C4-2B (cell line): ENCODE data around the gene ZNF579.

Experiments
- H3K27ac ChIP-seq: fragments of 450-650 bp; 2 replicates; pipeline ENCODE4 v1.5.1; 2017
- ZFX ChIP-seq: fragments of 450-650 bp; IDR thresholded peaks from 2 replicates; pipeline ENCODE4 v1.6.1; 2017
- TF ChIP-seq, protein P1 (sequence below): fragments of 450-650 bp; conservative IDR thresholded peaks from 2 replicates; pipeline ENCODE4 v1.5.1; 2017; ENCODE audit warnings: mild to moderate bottlenecking

The ZNF579 gene

DNA sequence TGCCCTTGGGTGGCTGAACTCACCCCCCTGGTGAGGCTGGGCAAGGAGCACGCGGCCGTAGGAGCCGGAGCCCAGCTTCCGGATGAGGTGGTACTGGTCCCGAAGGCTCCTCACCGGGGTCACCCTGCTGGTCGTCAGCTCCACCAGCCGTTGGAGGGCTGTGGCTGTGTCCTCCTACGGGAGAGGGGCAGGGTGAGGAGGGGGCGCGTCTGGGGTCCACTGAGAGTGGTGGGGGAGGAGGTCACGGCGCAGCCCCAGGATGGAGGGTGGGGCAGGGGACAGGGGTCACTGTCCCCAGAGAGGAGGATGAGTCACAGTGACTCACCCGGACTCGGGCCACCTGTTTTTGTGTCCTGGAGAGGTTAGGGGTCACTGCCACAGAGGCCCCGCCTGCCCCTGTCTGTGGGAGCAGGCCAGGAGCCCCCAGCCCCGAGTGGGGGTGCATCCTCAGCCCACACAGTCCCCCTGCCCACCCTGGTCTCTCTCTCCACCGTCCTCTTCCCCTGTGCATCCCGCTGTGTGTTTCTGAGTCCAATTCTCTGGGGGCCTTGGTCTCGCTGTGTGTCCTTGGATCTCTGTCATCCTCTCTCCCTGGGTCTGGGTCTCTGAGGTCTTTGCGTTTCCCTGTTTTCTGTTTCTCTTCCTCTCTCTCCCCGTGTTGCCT lies 35.7 kb downstream of the ZNF579 start:
- no peak for TF ChIP-seq ZFX
- TF ChIP-seq, protein P1, sequence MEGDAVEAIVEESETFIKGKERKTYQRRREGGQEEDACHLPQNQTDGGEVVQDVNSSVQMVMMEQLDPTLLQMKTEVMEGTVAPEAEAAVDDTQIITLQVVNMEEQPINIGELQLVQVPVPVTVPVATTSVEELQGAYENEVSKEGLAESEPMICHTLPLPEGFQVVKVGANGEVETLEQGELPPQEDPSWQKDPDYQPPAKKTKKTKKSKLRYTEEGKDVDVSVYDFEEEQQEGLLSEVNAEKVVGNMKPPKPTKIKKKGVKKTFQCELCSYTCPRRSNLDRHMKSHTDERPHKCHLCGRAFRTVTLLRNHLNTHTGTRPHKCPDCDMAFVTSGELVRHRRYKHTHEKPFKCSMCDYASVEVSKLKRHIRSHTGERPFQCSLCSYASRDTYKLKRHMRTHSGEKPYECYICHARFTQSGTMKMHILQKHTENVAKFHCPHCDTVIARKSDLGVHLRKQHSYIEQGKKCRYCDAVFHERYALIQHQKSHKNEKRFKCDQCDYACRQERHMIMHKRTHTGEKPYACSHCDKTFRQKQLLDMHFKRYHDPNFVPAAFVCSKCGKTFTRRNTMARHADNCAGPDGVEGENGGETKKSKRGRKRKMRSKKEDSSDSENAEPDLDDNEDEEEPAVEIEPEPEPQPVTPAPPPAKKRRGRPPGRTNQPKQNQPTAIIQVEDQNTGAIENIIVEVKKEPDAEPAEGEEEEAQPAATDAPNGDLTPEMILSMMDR = no peak
- H3K27ac ChIP-seq = no peak overlapping the region

DNA sequence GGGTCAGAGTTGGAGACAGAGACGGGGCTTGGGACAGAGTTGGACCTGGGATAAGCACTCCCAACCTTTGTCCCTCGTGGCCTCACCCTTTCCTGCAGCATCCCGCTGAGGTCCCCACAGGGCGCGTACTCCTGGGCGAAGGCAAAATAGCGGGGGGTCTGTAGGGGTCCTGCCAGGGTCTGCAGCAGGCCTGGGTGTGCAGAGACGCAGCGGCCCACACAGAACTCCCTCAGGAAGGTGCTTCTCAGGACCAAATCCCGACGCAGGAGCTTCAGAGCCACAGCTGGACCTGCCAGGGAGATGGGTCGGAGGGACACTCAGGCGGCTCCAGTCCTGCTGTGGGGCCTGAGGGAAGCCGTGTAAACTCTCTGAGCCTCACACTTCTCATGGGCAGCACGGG lies 36.6 kb downstream of the ZNF579 start:
- no peak overlapping the region for H3K27ac ChIP-seq
- TF ChIP-seq ZFX = no peak
- TF ChIP-seq, protein P1 = no peak

DNA sequence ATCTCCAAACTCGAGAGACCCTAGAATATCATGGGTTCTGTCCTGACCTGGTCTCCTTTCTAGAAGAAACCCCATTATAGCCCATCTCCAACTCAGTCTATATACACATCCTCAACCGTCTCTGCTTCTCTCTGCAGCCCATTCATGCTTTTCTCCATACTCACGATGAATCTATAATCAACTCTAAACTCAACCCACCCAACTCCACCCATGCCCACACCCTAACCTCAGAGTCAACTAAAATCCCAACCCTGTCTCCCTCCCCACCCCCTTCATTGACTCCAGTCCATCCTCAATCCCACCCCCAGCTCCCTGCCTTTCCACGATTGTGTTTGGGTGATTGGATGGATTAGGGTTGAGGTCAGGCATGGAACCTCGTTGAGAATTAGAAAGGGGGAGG lies 37.1 kb downstream of the ZNF579 start:
- TF ChIP-seq, protein P1 = no peak
- TF ChIP-seq ZFX = no peak
- no peak overlapping the region for H3K27ac ChIP-seq

DNA sequence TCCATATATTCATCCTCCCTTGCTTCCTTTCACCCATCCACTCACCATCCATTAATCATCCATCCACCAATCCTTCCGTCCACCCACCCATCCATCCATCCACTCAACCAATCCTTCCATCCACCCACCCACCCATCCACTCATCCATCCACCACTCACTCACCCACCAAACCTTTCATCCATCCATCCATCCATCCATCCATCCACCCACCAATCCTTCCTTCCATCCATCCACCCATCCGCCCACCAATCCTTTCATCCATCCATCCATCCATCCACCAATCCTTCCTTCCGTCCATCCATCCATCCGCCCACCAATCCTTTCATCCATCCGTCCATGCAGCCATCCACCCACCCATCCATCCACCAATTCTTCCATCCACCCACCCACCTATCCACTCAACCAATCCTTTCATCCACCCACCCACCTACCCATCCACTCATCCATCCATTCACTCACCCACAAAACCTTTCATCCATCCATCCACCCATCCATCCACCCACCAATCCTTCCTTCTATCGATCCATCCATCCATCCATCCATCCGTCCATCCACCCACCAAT lies 38.3 kb downstream of the ZNF579 start:
- H3K27ac ChIP-seq = no peak overlapping the region
- no peak for TF ChIP-seq ZFX
- TF ChIP-seq, protein P1 = no peak

DNA sequence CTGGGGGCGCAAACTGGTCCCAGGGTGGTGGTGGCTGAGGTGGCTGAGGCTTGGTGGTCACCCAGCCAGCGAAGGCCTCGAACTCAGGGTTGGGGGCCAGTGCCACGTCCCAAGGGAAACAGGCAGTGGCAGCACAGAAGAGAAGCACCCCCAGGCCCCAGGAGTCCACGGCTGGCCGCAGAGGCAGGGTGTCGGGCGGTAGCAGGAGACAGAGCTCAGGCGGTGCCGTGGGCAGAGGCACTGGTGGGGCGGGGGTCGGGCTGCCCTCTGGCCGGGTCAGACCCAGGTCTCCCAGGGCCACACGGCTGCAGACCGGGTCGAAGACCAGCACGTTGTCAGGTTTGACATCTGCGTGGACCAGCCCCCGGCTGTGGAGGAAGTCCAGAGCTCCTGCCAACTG lies 39.6 kb downstream of the ZNF579 start:
- no peak for TF ChIP-seq ZFX
- TF ChIP-seq, protein P1 = no peak
- no peak overlapping the region for H3K27ac ChIP-seq

DNA sequence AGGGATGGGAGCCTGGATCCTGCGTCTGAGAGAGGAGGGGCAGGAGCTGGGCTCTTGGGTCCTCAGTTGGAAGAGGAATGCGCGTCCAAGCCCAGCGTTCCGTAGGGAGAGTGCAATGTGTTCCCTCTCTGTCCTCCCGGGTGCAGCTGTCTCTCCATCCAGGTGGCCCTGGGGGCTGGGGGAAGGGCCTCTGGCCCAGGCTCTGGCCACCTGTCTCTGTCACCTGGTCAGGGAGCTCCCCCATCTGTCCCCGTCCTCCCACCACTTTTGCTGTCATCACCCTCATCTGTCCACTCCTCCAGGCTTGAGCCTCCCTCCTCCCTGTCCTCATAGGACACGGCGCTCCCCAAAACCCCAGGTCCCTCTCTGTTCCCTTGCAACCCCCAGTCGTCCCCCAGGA lies 40.0 kb downstream of the ZNF579 start:
- TF ChIP-seq, protein P1 = no peak
- no peak for TF ChIP-seq ZFX
- no peak overlapping the region for H3K27ac ChIP-seq

DNA sequence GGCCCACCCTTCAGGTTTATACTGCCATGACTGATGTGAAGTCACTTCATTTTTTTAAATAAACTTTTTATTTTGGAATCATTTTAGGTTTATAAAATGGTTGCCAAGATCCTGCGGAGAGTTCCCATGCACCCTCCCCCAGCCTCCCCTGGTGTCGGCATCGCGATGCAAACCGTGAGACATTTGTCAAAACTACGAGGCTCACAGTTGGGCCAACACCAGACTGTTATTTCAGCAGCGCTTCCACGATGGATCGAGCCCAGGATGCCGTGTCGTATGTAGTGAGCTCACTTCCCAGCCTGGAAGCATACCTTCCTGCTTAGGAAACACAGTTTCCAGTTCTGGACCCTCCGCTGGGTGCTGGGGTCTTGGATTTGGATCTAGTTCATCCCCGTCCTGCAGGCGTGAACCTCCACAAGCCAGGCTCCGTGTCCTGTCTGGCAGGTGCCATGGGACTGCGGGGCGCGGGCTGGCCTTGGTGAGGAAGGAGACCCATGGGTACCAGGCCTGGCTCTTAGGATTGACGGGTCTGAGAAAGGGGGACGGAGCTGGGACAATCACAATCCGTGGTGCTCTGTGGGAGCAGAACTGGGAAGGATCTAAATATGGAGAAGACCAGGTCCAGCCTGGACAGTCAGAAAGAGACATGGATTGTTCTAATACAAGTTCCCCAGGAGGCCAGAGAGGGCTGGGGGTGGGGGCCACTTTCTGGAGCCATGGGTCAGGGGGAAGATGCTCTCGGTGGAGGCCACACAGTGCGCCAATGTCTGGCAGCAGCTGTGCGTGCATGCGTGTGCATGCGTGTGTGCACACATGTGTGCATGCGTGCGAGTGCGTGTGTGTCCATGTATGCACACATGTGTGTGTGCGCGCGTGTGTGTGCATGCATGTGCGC lies 41.3 kb downstream of the ZNF579 start:
- TF ChIP-seq ZFX = no peak
- TF ChIP-seq, protein P1 = no peak
- no peak overlapping the region for H3K27ac ChIP-seq
